HG02763 (cell line): Measurements from ENCODE around the gene CELF1.

Source experiments
- ATAC-seq: cut with Tn5 transposase; IDR thresholded peaks from one replicate; pipeline ENCODE4 v1.9.1; 2021; ENCODE audit warnings: mild to moderate bottlenecking, moderate library complexity; ENCODE audit not compliant: unreplicated experiment

CELF1 gene

DNA sequence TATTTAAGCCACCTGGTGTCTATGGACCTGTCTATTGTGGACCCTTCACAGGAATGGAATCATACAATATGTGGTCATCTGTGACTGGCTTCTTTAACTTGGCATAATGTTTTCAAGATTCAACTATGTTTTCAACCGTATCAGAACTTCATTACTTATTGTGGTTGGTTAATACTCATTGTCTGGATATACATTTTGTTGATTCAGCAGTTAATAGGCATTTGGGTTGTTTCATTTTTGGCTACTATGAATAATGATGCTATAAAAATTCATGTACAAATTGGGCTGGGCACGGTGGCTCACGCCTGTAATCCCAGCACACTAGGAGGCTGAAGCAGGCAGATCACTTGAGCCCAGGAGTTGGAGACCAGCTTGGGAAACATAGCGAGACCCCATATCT lies 101.5 kb downstream of the CELF1 start:
- no peak for ATAC-seq

DNA sequence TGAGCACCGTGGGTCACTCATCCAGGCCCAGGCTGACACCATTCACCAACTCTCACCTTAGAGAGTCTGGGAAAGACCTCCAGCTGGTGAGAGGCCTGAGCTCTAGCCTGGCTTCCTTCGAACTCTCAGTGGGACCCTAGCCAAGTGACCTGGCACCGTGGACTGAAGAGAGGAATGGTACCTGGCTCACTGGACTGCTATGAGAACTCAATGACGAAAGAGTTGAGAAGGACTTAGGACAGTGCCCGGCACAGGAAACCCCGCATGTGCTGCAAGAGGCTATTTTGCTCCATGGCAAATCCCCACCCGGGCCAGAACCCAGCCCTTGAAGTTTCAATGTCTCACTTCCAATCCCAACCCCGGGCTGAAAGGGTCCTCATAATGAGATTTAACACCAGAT lies 103.4 kb downstream of the CELF1 start:
- no peak for ATAC-seq

DNA sequence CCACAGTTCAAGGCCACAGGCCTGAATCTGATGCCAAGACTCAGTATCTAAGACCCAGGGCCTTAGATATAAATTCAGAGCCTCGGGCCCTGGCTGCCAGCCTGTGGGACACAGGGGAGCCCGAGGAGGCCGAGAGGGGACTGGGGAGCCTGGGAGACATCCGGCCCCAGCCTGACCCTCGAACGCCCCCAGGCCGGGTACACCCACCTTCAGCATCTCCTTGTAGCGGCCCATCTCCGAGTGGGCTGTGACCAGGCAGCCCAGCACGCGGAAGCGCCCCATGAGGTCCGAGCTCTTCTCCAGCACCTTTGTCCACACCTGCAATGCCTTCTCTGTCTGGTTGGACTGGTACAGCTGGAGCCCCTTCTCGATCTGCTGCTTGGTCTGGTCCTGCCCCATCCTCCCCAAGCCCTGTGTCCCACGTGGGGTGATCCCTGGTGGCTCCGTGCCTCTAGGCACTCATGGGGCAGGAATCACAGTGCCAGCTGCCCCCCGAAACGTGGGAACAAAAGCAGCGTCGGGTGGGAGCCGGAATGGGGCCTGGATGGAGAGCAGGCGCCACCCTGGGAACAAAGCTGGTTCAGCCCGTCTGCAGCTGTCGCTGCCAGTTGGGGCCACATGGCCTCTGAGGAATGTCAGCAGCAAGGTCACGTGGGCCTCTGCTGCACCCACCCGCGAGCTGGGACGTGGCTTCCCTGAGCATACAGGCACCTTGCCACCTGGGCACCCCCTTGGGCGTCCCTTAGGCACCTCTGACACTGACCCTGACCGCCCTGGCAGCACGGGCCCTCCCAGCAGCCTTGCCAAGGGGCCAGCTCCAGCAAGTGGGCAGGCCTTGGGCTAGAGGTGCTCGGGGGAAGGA lies 104.1 kb downstream of the CELF1 start, which contains the start of gene RAPSN:
Gene RAPSN (minus strand): TSS at position 571 of the 862 bp plus-strand sequence. CDS start 172 bp downstream, at position 399.
- no peak for ATAC-seq

DNA sequence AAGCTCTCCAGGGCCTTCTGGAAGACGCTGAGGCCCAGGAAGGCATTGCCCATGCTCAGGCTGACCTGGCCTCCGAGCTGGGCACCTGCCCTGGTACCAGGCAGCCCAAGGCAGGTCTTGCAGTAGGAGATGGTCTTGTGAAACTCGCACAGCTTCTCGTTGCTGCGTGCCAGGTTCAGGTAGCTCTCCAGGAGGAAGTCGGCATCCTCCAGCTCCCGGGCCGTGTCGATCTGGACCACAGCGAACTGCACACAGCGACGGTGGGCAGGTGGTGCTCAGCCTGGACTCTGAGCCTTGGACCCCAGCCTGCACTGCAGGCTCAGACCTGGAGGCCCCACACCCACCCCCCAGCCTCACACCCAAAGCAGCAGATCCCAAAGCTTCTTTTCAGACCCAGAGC lies 105.0 kb downstream of the CELF1 start:
- ATAC-seq = no peak

DNA sequence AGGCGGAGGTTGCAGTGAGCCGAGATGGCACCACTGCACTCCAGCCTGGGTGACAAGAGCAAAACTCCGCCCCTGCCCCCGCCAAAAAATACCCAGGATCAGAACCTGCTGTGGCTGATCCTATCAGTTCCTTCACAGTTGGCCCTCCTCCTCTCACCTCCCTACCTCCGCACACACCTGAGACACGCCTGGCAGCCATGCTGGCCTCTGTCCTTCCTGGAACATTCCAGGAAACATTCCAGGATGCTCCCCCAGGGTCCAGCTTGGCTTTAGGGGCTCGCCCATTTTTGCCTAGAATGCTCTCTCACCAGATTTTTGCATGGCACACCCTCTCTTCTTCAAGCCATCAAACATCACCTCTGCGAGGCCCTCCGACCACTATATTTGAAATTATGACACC lies 106.1 kb downstream of the CELF1 start:
- ATAC-seq = no peak

DNA sequence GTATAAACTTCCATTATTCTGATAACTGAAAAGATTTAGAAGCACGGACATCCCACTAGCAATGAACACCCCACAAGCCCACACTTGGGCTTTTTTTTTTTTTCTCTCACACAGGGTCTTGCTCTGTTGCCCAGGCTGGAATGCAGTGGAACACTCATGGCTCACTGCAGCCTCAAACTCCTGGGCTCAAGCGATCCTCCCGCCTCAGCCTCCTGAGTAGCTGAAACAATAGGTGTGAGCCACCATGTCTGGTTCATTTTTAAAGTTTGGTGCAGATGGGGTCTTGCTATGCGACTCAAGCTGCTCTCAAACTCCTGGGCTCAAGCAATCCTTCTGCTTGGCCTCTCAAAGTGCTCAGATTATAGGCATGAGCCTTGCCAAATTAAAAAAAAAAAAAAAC lies 107.1 kb downstream of the CELF1 start:
- no peak for ATAC-seq

DNA sequence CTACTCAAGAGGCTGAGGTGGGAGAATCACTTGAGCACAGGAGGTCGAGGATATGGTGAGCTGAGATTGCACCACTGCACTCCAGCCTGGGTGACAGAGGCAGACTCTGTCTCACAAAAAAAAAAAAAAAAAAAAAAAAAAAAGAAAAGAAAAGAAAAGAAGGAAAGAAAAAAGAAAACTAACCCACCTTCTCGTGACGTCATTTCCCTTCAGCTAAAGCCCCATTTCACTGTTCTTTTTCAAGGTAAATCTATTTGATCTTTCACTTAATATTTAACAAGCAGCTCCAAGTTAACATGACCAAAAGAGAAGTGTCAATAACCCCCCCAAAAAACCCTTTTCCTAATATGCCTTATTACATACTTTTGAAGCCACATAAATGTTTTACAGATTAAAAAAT lies 109.1 kb downstream of the CELF1 start:
- no peak for ATAC-seq

DNA sequence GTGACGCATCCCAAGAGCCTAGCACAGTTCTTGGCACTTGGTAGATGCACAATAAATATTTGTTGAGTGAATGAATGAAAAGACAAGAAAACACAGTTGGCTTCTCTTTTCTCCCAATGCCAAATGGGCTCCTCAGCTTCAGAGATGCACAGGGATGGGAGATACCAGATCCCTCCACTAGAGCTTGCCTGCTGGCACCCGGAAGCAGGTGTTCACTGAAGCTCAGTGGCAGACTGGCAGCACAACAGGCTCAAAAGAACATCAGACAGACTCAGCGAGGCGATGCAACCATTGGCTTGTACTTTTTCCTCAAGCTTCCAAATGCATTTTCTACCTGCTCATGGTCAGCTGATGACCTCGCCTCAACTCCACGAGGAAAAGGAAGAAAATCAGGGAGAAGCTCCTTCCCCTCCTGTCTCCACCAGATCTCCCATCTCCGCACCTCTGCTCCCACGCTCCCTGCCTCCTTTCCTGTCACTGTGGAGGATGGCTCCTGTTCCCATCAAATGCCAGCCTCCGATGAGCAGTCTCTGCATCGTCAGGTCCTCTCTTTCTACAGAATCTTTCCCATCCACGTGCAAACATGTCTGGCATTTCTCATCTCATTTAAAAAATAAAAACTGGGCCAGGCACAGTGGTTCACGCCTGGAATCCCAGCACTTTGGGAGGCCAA lies 109.8 kb downstream of the CELF1 start:
- ATAC-seq = no peak

DNA sequence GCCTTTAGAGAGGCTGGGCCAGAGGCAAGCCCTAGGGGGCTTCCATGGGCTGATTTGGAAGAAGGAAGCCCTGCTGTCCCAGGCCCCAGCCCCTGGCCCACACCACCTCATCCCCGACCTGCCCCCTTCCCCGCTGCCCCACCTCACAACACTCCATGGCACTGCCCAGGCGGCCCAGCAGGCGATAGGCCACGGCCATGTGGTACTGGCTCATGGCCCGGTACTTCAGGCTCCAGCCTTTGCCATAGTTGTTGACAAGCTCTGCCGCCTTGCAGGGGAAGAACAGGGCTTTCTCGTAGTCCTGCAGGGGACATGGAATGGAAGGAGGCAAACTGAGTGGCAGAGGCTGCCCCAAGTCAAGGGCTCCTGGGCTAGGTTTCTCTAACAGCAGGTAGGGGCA lies 110.4 kb downstream of the CELF1 start:
- ATAC-seq = no peak

DNA sequence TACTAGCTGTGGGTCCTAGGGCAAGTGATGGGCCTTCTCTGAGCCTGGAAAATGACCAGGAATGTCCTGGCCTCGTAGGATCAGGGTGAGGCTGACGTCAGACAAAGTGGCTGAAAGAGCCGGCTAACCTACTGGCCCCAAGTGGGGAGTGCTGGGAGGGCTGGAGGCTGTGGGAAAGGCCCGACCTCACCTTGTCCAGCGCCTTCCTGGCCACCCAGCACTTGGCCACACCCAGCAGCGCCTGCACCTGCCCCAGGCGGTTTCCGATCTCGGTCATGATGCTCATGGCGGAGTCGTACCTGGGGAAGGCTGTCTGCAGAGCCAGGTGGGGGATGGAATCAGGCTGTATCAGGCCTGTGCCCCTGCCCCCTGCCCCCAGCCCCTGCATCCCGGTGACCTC lies 111.5 kb downstream of the CELF1 start:
- no peak for ATAC-seq

DNA sequence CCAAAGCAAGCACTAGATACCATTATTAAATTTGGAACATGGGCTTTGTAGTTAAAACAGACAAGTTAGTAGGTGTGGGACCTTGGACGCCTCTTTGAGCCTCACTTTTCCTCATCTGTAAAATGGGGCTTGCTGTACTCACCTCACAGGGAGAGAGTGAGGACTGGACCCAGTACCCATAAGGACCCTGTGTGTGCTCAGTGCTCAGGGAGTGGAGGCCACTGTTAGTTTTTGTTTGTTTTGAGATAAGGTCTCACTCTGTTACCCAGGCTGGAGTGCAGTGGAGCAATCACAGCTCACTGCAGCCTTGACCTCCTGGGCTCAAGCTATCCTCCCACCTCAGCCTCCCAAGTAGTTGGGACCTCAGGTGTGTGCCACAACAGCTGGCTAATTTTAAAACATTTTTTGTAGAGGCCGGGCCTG lies 112.9 kb downstream of the CELF1 start:
- no peak for ATAC-seq

DNA sequence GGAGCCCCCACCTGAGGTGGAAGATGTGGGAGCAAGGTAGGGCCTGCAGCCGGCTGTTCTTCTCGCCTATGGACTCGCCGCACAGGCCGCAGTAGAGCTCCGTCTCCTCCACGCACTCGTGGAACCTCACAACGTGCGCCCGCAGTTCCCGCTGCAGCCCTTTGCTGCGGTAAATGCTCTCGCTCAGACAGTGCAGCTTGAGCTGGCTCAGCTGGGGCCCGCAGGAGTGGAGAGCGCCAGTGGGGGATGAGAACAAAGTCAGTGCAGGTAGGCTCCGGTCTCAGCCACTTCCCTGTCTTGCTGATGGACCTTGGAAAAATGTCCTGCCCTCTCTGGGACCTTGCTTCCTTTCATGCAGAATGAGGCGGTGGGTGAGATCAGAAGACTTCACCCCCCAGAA lies 114.2 kb downstream of the CELF1 start:
- no peak for ATAC-seq

DNA sequence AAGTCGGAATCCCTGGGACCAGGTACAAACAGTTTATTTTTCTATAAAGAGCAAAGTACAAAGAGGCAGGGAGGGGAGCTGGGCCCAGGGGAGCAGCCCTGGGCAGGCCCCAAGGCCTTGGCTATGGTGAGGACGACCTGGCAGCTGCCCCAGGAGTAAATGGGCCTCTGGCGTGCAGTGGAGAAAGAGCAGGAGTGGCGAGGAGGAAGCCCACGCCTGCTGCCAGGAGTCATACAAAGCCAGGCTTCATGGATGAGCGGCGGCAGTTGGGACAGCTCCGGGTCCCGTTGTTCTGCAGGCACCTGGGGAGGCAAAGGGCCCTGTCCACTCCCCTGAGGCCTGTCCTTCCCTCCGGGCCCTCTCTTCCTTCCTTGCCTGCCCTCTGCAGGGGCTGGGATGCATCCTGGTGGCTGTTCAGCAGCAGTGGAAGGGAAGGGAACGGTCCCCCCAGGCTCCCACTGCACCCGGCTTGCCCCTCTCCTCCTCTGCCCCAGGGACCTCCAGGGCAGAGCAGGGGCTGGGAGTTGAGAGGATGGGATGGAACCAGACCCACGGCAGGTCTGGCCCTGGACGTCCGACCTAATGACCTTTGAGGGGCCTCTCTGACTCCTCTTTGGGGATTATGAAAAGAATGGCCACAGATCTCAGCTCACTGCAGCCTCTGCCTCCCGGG lies 115.0 kb downstream of the CELF1 start:
- no peak for ATAC-seq

DNA sequence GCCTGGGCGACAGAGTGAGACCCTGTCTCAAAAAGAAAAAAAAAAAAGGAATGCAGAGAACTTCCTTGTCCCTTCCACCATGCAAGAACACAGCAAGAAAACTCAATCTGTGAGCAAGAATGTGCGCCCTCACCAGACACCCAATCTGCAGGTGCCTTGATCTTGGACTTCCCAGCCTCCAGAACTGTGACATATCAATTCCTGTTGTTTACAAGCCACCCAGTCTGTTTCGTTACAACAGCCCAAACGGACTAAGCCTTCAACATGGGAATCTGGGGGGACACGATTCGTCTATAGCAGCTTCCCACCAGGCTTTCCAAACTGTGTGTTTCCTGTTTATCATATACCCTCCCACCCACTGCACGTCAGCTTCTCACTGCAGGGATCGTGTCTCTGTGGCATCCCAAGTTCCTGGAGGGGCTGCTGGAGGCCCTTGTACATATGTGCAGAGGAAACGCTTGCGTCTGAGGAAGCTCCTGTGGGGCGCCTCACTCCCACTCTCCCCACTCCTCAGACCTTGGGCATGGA lies 115.7 kb downstream of the CELF1 start:
- ATAC-seq = no peak

DNA sequence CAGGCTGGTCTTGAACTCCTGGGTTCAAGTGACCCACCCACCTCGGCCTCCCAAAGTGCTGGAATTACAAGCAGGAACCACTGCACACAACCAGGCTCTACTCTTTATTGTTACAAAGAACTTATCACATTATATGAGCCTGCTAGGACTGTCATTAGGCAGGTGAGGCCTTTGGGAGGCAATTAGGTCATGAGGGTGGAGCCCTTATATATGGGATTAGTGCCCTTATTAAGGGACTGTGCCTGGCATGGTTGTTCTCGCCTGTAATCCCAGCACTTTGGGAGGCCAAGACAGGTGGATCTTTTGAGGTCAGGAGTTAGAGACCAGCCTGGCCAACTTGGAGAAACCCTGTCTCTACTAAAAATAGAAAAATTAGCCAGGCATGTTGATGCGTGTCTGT lies 116.2 kb downstream of the CELF1 start:
- no peak for ATAC-seq

DNA sequence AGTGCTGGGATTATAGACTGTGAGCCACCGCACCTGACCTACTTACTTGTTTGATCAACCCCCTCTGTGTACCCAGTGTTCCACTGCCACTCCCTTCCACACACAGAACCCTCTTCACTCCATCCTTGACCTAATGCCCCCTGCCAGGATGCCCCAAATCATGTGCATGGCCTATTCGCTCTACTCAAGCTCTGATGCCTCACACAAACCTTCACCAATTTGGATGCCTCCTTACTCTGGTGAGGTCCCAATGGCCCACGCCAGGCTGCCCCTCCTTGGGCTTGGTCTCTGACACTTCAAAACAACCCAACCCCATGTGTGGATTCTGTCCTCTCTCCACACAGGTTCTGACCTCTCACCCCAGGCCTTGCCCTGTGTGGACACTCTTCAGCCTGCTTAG lies 117.2 kb downstream of the CELF1 start:
- no peak for ATAC-seq

DNA sequence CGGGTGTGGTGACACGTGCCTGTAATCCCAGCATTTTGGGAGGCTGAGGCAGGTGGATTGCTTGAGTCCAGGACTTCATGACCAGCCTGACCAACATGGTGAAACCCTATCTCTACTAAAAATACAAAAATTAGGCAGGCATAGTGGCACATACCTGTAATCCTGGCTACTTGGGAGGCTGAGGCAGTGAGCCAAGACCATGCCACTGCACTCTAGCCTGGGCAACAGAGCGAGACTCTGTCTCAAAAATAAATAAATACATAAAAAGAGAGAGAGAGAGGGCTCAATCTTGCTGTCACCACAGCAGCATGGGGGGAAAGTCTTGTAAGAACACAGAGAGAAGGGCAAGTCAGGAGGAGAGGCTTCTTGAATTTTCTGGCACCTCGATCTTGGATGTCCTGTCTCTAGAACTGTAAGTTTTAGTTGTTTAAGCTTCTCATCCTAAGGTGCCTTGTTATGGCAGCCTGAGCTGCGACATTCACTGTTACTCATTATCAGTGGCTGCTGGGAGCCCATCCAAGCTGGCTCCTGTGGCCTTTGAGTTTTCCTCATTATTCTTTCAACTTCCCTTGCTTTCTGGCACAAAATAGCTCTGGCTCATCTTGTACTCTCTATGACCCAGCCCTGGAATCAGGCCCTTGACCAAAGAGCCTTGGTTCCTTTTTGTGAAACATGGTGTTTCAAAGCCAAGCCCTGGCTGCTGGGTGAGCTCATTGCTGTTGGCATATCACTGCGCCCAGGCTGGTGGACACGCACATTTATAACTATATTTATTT lies 118.7 kb downstream of the CELF1 start:
- ATAC-seq = no peak

DNA sequence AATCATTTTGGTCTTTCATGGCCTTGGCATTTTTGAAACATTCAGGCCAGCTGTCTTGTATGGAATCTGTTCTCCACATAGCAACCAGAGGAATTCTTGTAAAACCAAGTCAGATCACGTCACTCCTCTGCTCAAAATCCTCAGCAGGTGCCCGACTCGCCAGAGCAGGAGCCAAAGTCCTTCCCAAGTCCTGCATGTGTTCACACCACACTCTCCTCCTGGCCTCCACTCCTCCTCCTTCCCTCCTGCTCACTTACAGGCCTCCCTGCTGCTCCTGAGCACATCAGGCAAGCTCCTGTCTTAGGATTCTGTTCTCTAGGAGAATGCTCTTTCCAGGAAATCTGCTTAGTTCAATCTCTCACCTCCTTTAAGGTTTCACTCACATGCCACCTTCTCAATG lies 119.8 kb downstream of the CELF1 start:
- no peak for ATAC-seq

DNA sequence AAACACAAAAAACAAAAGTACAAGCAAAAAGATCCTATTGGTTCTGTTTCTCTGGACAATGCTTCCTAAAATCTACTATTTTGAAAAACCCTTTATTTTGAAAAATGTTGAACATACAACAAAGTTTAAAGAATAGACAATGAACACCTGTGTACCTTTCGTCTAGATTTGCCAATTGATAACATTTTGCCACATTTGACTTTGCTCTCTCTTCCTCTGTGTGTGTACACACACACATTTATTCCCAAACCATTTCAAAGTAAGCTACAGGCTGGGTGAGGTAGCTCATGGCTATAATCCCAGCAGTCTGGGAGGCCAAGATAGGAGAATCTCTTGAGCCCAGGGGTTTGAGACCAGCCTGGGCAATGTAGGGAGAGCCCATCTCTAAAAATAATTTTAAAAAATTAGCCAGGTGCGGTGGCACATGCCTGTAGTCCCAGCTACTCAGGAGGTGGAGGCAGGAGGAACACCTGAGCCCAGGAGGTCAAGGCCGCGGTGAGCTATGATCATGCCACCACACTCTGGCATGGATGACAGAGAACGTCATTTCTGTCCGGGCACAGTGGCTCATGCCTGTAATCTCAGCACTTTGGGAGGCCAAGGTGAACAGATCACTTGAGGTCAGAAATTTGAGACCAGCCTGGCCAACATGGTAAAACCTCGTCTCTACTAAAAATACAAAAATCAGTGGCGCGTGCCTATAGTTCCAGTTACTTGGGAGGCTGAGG lies 121.4 kb downstream of the CELF1 start:
- ATAC-seq = no peak

DNA sequence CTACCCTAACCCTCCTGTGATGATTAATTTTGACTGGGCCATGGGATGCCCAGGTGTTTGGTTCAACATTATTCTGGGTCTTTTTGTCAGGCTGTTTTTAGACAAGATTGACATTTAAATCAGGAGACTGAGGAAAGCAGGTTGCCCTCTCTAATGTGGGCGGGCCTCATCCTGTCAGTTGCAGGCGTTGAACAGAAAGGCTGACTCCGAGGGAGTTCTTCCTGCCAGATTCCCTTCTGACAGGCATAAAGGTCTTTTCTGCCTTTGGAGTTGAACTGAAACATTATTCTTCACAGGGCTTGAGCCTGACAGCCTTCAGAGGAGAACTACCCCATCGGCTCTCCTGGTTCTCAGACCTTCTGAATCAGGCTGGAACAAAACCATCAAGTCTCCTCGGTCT lies 122.4 kb downstream of the CELF1 start:
- ATAC-seq = no peak
